ENCODE measurements around the gene RPS15. TPM values are rescaled to one million over a fixed set of nuclear protein-coding genes. Genes with fewer than 3 reads are reported as not detected.

RPS15 gene
- total RNA-seq, 1 donor from 2014 or later: 1,918 TPM

GRCh38 chr19:1465191-1466016 lies 27.2 kb downstream of the RPS15 start:
- DNase-seq (ENCODE audit: low spot score): peak; percentile 59
- peaks cover 85% of the 10 kb centered on the region for H4K20me1 ChIP-seq (ENCODE audit: low read depth)
- H3K36me3 Mint-ChIP-seq: peaks cover 1% of the 10 kb centered on the region
- H2AFZ ChIP-seq (replicated peaks): no peak overlapping the region
- no peaks in the 10 kb centered on the region for H3K9me3 Mint-ChIP-seq
- peaks cover 79% of the 10 kb centered on the region for H3K27me3 ChIP-seq
- no peak overlapping the region for H3K4me3 ChIP-seq
- no peaks in the 10 kb centered on the region for H3K36me3 ChIP-seq
- H3K4me2 ChIP-seq: no peak overlapping the region
- no peak overlapping the region for H3K4me3 Mint-ChIP-seq
- H3K4me1 ChIP-seq: peaks cover 26% of the 10 kb centered on the region
- peaks cover 2% of the 10 kb centered on the region for H3K4me1 Mint-ChIP-seq
- no peaks in the 10 kb centered on the region for H3K79me2 ChIP-seq (ENCODE audit: low read depth)
- no peaks in the 10 kb centered on the region for H3K9me3 ChIP-seq (ENCODE audit: low read depth)
- TF ChIP-seq EZH2phosphoT487 (IDR thresholded peaks at IDR 0.05) (peak; percentile 82), CTCF (IDR thresholded peaks at IDR 0.05) (no peak), EZH2 (IDR thresholded peaks at IDR 0.05) (peak; percentile 55)
- H3K27ac Mint-ChIP-seq: no peak overlapping the region
- peaks cover 35% of the 10 kb centered on the region for H3F3A ChIP-seq (ENCODE audit: low read depth)
- H3K27ac ChIP-seq: no peak overlapping the region
- peaks cover 19% of the 10 kb centered on the region for H3K27me3 Mint-ChIP-seq (ENCODE audit: insufficient read depth, low read depth)
- H3K9ac ChIP-seq: no peak overlapping the region

- Mint-ChIP-seq H3K4me1 (peaks cover 2% of the 10 kb centered on the region), H3K9me3 (no peaks in the 10 kb centered on the region), H3K36me3 (peaks cover 1% of the 10 kb centered on the region), H3K27me3 (ENCODE audit: insufficient read depth, low read depth) (peaks cover 20% of the 10 kb centered on the region), H3K27ac (no peak overlapping the region), H3K4me3 (no peak overlapping the region)
- no peak overlapping the region for H3K4me3 ChIP-seq
- no peaks in the 10 kb centered on the region for H3K36me3 ChIP-seq
- peaks cover 31% of the 10 kb centered on the region for H3K4me1 ChIP-seq
- H2AFZ ChIP-seq (replicated peaks): no peak overlapping the region
- H4K20me1 ChIP-seq (ENCODE audit: low read depth): peaks cover 86% of the 10 kb centered on the region
- H3F3A ChIP-seq (ENCODE audit: low read depth): peaks cover 41% of the 10 kb centered on the region
- no peak overlapping the region for H3K27ac ChIP-seq
- no peak for DNase-seq (ENCODE audit: low spot score)
- TF ChIP-seq EZH2 (IDR thresholded peaks at IDR 0.05) (peak; percentile 58), CTCF (IDR thresholded peaks at IDR 0.05) (no peak), EZH2phosphoT487 (IDR thresholded peaks at IDR 0.05) (peak; percentile 92)
- H3K79me2 ChIP-seq (ENCODE audit: low read depth): no peaks in the 10 kb centered on the region
- H3K9me3 ChIP-seq (ENCODE audit: low read depth): no peaks in the 10 kb centered on the region
- peak overlapping the region; percentile 72 for H3K4me2 ChIP-seq
- peaks cover 85% of the 10 kb centered on the region for H3K27me3 ChIP-seq
- no peak overlapping the region for H3K9ac ChIP-seq
Measured at GRCh38 chr19:1466018-1466460, 27.8 kb downstream of the RPS15 start.

- no peak overlapping the region for H3K27ac Mint-ChIP-seq
- Histone ChIP-seq H2AFZ (replicated peaks) (no peak overlapping the region), H3K27me3 (peaks cover 91% of the 10 kb centered on the region), H3K4me1 (peaks cover 37% of the 10 kb centered on the region), H4K20me1 (ENCODE audit: low read depth) (peaks cover 88% of the 10 kb centered on the region), H3K9me3 (ENCODE audit: low read depth) (no peaks in the 10 kb centered on the region), H3K4me2 (peak overlapping the region; percentile 72), H3K79me2 (ENCODE audit: low read depth) (no peaks in the 10 kb centered on the region), H3K4me3 (peak overlapping the region; percentile 37), H3K27ac (no peak overlapping the region), H3K36me3 (no peaks in the 10 kb centered on the region), H3K9ac (no peak overlapping the region), H3F3A (ENCODE audit: low read depth) (peaks cover 47% of the 10 kb centered on the region)
- no peak overlapping the region for H3K4me3 Mint-ChIP-seq
- peaks cover 24% of the 10 kb centered on the region for H3K27me3 Mint-ChIP-seq (ENCODE audit: insufficient read depth, low read depth)
- peaks cover 4% of the 10 kb centered on the region for H3K4me1 Mint-ChIP-seq
- H3K36me3 Mint-ChIP-seq: peaks cover 1% of the 10 kb centered on the region
- TF ChIP-seq CTCF (IDR thresholded peaks at IDR 0.05) (no peak), EZH2 (IDR thresholded peaks at IDR 0.05) (peak; percentile 89), EZH2phosphoT487 (IDR thresholded peaks at IDR 0.05) (peak; percentile 58)
- no peaks in the 10 kb centered on the region for H3K9me3 Mint-ChIP-seq
- DNase-seq (ENCODE audit: low spot score): peak; percentile 58
Measured at GRCh38 chr19:1466461-1467214, 28.4 kb downstream of the RPS15 start.

All from neural progenitor cell (in vitro differentiated cells).